LHCN-M2 (cell line): ENCODE results near the gene VRK1. TPM values are rescaled to one million over a fixed set of nuclear protein-coding genes. Genes with fewer than 3 reads are reported as not detected.

Experiments used
- DNase-seq: peaks from one replicate; pipeline ENCODE4 v3.0.0-alpha.2; 2012; ENCODE audit warnings: low read depth
- total RNA-seq: library from RNA; depleted of rRNA; stranded (reverse); fragments of >200 nt; gene quantifications from 2 replicates; pipeline ENCODE4 v1.2.3, GENCODE V29; 2014

VRK1 gene
- total RNA-seq, 1 experiment from 2014 or later, result 58.0 TPM

GRCh38 chr14:96920023-96920422 lies 122.8 kb downstream of the VRK1 start:
- no peak for DNase-seq

- DNase-seq, result no peak
These were observed 123.6 kb downstream of the VRK1 start for GRCh38 chr14:96920820-96921219.

GRCh38 chr14:96922986-96923385 lies 125.8 kb downstream of the VRK1 start:
- DNase-seq, result no peak

- DNase-seq, result no peak
These were observed 128.2 kb downstream of the VRK1 start for GRCh38 chr14:96925422-96925821.

- DNase-seq, result no peak
These were observed 128.8 kb downstream of the VRK1 start for GRCh38 chr14:96926001-96926400.

GRCh38 chr14:96928779-96929380 lies 131.7 kb downstream of the VRK1 start:
- no peak for DNase-seq

- DNase-seq, result no peak
These were observed 132.8 kb downstream of the VRK1 start for GRCh38 chr14:96929950-96930349.

GRCh38 chr14:96930526-96930925 lies 133.3 kb downstream of the VRK1 start:
- no peak for DNase-seq
